Myocyte (in vitro differentiated cells): ENCODE measurements around the gene MRNIP. TPM values are rescaled to one million over a fixed set of nuclear protein-coding genes. Genes with fewer than 3 reads are reported as not detected.
"Not testable (repeated sequence)": the region's sequence is repeated elsewhere in the genome, so short reads cannot be mapped to it uniquely, and the experiment has no call there.

Source experiments
- DNase-seq: peaks from one replicate; pipeline ENCODE4 v3.0.0-alpha.2; 2012; ENCODE audit warnings: low read depth
- microRNA counts: library from miRNA; unstranded; fragments of <30 nt; microRNA quantifications from one replicate; lab custom pipeline; 2016
- microRNA-seq: library from miRNA; unstranded; fragments of <30 nt; microRNA quantifications from one replicate; pipeline ENCODE4, GENCODE V29; 2016
- total RNA-seq: library from RNA; depleted of rRNA; stranded (reverse); fragments of >200 nt; gene quantifications from 2 replicates; pipeline ENCODE4 v1.2.3, GENCODE V29; 2014

The MRNIP gene
- total RNA-seq, 1 donor from 2014 or later = 22.5 TPM

DNA sequence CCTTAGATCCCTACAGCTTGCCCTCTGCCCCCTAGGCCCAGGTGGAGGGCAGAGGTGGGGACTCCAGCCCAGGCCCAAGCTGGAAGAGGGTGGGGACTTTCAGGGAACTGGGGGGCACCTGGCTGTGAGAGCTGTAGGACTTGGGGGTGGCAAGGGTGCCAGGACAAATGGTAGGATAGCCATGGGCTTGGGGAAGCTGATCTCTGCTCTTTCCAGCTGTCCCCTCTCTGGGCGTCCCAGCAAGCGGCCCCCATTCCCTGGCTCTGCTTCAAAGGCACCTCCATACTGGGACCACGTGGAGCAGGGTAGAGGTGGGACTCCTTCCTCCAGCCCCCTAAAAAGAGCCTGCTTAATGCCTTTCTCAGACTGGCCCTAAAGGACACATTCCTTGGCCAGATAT is 64.4 kb downstream of the MRNIP start:
- no peak for DNase-seq

GRCh38 chr5:179793468-179794139 is 65.0 kb downstream of the MRNIP start, which contains the start of gene LTC4S:
TSS of gene LTC4S (plus strand) at chr5:179793986. CDS start at chr5:179794081, 95 bp downstream.
- peak; percentile 39 for DNase-seq

GRCh38 chr5:179792612-179793467 is 65.8 kb downstream of the MRNIP start:
- DNase-seq = no peak

GRCh38 chr5:179791881-179792611 is 66.6 kb downstream of the MRNIP start:
- no peak for DNase-seq

DNA sequence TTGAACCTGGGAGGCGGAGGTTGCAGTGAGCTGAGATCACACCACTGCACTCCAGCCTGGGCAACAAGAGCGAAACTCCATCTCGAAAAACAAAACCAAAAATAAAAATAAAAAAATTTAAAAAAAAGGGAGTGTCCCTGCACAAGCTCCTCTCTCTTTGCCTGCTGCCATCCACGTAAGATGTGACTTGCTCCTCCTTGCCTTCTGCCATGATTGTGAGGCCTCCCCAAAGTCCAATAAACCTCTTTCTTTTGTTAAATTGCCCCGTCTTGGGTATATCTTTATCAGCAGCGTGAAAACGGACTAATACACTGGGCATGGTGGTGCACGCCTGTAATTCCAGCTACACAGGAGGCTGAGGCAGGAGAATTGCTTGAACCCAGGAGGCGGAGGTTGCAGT is 69.3 kb downstream of the MRNIP start:
- not testable (repeated sequence) for DNase-seq

GRCh38 chr5:179788193-179788854 is 70.3 kb downstream of the MRNIP start:
- peak; percentile 55 for DNase-seq

MicroRNAs within 50 kb of the gene (microRNA counts, 767-probe panel; counts per million panel counts)
- not detected for microRNA hsa-miR-1229 (lab: Ali Mortazavi, UCI)

Small RNA genes within 50 kb of the gene (microRNA-seq; reads per million reads assigned to microRNA genes)
- gene MIR1229 = 0.65 reads per million

Other genes with a start within 250 kb of the MRNIP start
- gene HNRNPH1, start 235.1 kb downstream of the MRNIP start, total RNA-seq = 221 and 258 TPM in 2 replicates
- gene CBY3, start 177.8 kb downstream of the MRNIP start, total RNA-seq = not detected in 2 replicates
- gene CANX, start 159.8 kb downstream of the MRNIP start, total RNA-seq = 522 and 641 TPM in 2 replicates
- gene MAML1, start 126.0 kb downstream of the MRNIP start, total RNA-seq = 13.8 and 14.0 TPM in 2 replicates
- gene LTC4S, start 64.8 kb downstream of the MRNIP start, total RNA-seq = 0.94 and 1.0 TPM in 2 replicates
- gene MGAT4B, start 52.0 kb downstream of the MRNIP start, total RNA-seq = 125 and 135 TPM in 2 replicates
- gene SQSTM1, start 37.9 kb downstream of the MRNIP start, total RNA-seq = 551 and 593 TPM in 2 replicates
- gene TBC1D9B, start 49.1 kb upstream of the MRNIP start, total RNA-seq = 82.2 and 98.3 TPM in 2 replicates
- 32.4 and 36.8 TPM in 2 replicates for gene RNF130, start 212.9 kb upstream of the MRNIP start, total RNA-seq